Measurements from ENCODE around the gene PTPRT. TPM values are rescaled to one million over a fixed set of nuclear protein-coding genes. Genes with fewer than 3 reads are reported as not detected.

The PTPRT gene
- total and polyA plus RNA-seq, 2 experiments from 2014 or later = not detected

DNA sequence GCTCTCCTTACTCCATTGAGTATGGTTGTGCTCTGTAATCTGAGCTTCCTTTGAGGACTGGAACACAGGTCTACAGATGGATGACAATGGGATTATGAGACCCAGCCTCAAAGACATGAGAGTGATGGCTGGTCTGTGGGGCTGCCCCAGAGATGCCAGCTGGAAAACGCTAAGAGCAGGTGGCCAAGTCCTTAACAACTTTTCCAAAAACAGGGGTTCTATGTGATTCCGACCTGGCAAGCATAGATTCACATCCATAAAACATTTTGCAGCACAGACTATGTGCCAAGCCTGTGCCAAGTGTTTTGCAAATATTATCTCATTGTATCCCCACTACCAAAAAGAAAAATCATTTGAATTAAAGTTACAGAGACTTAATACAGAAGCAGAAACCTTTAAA is 270.4 kb downstream of the PTPRT start (continued):
- TF ChIP-seq, protein P1, sequence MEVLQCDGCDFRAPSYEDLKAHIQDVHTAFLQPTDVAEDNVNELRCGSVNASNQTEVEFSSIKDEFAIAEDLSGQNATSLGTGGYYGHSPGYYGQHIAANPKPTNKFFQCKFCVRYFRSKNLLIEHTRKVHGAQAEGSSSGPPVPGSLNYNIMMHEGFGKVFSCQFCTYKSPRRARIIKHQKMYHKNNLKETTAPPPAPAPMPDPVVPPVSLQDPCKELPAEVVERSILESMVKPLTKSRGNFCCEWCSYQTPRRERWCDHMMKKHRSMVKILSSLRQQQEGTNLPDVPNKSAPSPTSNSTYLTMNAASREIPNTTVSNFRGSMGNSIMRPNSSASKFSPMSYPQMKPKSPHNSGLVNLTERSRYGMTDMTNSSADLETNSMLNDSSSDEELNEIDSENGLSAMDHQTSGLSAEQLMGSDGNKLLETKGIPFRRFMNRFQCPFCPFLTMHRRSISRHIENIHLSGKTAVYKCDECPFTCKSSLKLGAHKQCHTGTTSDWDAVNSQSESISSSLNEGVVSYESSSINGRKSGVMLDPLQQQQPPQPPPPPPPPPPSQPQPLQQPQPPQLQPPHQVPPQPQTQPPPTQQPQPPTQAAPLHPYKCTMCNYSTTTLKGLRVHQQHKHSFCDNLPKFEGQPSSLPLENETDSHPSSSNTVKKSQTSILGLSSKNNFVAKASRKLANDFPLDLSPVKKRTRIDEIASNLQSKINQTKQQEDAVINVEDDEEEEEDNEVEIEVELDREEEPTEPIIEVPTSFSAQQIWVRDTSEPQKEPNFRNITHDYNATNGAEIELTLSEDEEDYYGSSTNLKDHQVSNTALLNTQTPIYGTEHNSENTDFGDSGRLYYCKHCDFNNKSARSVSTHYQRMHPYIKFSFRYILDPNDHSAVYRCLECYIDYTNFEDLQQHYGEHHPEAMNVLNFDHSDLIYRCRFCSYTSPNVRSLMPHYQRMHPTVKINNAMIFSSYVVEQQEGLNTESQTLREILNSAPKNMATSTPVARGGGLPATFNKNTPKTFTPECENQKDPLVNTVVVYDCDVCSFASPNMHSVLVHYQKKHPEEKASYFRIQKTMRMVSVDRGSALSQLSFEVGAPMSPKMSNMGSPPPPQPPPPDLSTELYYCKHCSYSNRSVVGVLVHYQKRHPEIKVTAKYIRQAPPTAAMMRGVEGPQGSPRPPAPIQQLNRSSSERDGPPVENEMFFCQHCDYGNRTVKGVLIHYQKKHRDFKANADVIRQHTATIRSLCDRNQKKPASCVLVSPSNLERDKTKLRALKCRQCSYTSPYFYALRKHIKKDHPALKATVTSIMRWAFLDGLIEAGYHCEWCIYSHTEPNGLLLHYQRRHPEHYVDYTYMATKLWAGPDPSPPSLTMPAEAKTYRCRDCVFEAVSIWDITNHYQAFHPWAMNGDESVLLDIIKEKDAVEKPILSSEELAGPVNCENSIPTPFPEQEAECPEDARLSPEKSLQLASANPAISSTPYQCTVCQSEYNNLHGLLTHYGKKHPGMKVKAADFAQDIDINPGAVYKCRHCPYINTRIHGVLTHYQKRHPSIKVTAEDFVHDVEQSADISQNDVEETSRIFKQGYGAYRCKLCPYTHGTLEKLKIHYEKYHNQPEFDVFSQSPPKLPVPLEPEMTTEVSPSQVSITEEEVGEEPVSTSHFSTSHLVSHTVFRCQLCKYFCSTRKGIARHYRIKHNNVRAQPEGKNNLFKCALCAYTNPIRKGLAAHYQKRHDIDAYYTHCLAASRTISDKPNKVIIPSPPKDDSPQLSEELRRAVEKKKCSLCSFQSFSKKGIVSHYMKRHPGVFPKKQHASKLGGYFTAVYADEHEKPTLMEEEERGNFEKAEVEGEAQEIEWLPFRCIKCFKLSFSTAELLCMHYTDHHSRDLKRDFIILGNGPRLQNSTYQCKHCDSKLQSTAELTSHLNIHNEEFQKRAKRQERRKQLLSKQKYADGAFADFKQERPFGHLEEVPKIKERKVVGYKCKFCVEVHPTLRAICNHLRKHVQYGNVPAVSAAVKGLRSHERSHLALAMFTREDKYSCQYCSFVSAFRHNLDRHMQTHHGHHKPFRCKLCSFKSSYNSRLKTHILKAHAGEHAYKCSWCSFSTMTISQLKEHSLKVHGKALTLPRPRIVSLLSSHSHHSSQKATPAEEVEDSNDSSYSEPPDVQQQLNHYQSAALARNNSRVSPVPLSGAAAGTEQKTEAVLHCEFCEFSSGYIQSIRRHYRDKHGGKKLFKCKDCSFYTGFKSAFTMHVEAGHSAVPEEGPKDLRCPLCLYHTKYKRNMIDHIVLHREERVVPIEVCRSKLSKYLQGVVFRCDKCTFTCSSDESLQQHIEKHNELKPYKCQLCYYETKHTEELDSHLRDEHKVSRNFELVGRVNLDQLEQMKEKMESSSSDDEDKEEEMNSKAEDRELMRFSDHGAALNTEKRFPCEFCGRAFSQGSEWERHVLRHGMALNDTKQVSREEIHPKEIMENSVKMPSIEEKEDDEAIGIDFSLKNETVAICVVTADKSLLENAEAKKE (CRISPR knock-in tag; IDR thresholded peaks at IDR 0.05) = no peak
- TF ChIP-seq ZNF331 (CRISPR knock-in tag; IDR thresholded peaks at IDR 0.05; ENCODE audit: low read depth) = no peak
- no peak for TF ChIP-seq STAT1 (IDR thresholded peaks at IDR 0.05; ENCODE audit: unreplicated experiment)
- TF ChIP-seq, protein P2, sequence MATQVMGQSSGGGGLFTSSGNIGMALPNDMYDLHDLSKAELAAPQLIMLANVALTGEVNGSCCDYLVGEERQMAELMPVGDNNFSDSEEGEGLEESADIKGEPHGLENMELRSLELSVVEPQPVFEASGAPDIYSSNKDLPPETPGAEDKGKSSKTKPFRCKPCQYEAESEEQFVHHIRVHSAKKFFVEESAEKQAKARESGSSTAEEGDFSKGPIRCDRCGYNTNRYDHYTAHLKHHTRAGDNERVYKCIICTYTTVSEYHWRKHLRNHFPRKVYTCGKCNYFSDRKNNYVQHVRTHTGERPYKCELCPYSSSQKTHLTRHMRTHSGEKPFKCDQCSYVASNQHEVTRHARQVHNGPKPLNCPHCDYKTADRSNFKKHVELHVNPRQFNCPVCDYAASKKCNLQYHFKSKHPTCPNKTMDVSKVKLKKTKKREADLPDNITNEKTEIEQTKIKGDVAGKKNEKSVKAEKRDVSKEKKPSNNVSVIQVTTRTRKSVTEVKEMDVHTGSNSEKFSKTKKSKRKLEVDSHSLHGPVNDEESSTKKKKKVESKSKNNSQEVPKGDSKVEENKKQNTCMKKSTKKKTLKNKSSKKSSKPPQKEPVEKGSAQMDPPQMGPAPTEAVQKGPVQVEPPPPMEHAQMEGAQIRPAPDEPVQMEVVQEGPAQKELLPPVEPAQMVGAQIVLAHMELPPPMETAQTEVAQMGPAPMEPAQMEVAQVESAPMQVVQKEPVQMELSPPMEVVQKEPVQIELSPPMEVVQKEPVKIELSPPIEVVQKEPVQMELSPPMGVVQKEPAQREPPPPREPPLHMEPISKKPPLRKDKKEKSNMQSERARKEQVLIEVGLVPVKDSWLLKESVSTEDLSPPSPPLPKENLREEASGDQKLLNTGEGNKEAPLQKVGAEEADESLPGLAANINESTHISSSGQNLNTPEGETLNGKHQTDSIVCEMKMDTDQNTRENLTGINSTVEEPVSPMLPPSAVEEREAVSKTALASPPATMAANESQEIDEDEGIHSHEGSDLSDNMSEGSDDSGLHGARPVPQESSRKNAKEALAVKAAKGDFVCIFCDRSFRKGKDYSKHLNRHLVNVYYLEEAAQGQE (IDR thresholded peaks at IDR 0.05; ENCODE audit: unreplicated experiment) = no peak
- no peak for TF ChIP-seq ZNF114 (CRISPR knock-in tag; IDR thresholded peaks at IDR 0.05)
- no peak for TF ChIP-seq JUNB (IDR thresholded peaks at IDR 0.05; ENCODE audit: unreplicated experiment)
- TF ChIP-seq, protein P3, sequence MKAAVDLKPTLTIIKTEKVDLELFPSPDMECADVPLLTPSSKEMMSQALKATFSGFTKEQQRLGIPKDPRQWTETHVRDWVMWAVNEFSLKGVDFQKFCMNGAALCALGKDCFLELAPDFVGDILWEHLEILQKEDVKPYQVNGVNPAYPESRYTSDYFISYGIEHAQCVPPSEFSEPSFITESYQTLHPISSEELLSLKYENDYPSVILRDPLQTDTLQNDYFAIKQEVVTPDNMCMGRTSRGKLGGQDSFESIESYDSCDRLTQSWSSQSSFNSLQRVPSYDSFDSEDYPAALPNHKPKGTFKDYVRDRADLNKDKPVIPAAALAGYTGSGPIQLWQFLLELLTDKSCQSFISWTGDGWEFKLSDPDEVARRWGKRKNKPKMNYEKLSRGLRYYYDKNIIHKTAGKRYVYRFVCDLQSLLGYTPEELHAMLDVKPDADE (IDR thresholded peaks at IDR 0.05) = no peak
- no peak for TF ChIP-seq EZH2 (IDR thresholded peaks at IDR 0.05; ENCODE audit: low read depth, unreplicated experiment)
